ENCODE measurements around the gene SLC51B.

DNA sequence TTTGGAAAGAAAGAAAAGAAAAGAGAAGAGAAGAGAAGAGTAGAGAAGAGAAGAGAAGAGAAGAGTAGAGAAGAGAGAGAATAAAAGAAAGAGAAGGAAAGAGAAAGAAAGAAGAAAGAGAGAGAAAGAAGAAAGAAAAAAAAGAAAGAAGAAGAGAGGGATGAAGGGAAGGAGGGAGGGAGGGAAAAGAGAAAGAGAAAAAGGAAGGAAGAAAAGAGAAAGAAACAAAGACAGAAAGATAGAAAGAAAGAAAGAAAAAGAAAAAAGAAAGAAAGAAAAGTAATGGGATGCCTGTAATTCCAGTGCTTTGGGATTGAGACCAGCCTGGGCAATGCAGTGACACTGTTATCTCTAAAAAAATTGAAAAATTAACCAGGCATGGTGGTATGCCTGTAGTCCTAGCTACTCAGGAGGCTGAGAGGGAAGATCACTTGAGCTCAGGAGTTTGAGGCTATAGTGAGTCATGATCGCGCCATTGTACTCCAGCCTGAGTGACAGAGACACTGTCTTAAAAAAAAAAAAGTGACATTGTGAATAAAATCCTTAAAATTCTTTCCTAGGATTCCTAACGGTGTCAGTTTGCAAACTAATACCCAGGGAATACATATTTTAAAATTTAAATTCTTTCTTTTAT is 20.9 kb downstream of the SLC51B start:
- TF ChIP-seq, protein P1, sequence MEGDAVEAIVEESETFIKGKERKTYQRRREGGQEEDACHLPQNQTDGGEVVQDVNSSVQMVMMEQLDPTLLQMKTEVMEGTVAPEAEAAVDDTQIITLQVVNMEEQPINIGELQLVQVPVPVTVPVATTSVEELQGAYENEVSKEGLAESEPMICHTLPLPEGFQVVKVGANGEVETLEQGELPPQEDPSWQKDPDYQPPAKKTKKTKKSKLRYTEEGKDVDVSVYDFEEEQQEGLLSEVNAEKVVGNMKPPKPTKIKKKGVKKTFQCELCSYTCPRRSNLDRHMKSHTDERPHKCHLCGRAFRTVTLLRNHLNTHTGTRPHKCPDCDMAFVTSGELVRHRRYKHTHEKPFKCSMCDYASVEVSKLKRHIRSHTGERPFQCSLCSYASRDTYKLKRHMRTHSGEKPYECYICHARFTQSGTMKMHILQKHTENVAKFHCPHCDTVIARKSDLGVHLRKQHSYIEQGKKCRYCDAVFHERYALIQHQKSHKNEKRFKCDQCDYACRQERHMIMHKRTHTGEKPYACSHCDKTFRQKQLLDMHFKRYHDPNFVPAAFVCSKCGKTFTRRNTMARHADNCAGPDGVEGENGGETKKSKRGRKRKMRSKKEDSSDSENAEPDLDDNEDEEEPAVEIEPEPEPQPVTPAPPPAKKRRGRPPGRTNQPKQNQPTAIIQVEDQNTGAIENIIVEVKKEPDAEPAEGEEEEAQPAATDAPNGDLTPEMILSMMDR (IDR thresholded peaks at IDR 0.05 in 2 of 3, conservative IDR thresholded peaks at IDR 0.05 in 1 of 3; ENCODE audit: borderline replicate concordance in 1 of 3, insufficient read depth in 1 of 3, low read depth in 2 of 3, low read length in 2 of 3): no peak
- TF ChIP-seq YY1 (IDR thresholded peaks at IDR 0.05; ENCODE audit: extremely low read depth, insufficient replicate concordance, low read depth, low read length) (no peak), REST (IDR thresholded peaks at IDR 0.05; ENCODE audit: low read depth) (no peak), EZH2 (IDR thresholded peaks at IDR 0.05) (no peak), SP1 (IDR thresholded peaks at IDR 0.05; ENCODE audit: low read depth) (no peak), POLR2AphosphoS5 (IDR thresholded peaks at IDR 0.05; ENCODE audit: low read depth, low read length) (no peak), TCF7L2 (IDR thresholded peaks at IDR 0.05; ENCODE audit: borderline replicate concordance, extremely low read depth, insufficient read depth, insufficient read length) (no peak), EGR1 (IDR thresholded peaks at IDR 0.05; ENCODE audit: low read depth) (no peak), ZFX (IDR thresholded peaks at IDR 0.05) (no peak), POLR2A (IDR thresholded peaks at IDR 0.05; ENCODE audit: borderline replicate concordance, extremely low read depth, insufficient read depth, insufficient read length) (no peak), CBX3 (IDR thresholded peaks at IDR 0.05; ENCODE audit: low read depth) (no peak), SRF (IDR thresholded peaks at IDR 0.05; ENCODE audit: low read depth) (no peak)

Data from HCT116 (cell line).